Neural progenitor cell (in vitro differentiated cells): ENCODE measurements around the gene U2AF2.

Experiments used
- EZH2 ChIP-seq: fragments of 200-600 bp; sonication (generic); IDR thresholded peaks from 2 replicates; pipeline ENCODE4 v1.6.1; 2017; ENCODE audit warnings: antibody characterized with exemption, mild to moderate bottlenecking, moderate library complexity
- TF ChIP-seq, protein P1 (sequence below): fragments of 200-600 bp; sonication (generic); IDR thresholded peaks from 2 replicates; pipeline ENCODE4 v1.5.1; 2017; ENCODE audit warnings: antibody characterized with exemption, mild to moderate bottlenecking

DNA sequence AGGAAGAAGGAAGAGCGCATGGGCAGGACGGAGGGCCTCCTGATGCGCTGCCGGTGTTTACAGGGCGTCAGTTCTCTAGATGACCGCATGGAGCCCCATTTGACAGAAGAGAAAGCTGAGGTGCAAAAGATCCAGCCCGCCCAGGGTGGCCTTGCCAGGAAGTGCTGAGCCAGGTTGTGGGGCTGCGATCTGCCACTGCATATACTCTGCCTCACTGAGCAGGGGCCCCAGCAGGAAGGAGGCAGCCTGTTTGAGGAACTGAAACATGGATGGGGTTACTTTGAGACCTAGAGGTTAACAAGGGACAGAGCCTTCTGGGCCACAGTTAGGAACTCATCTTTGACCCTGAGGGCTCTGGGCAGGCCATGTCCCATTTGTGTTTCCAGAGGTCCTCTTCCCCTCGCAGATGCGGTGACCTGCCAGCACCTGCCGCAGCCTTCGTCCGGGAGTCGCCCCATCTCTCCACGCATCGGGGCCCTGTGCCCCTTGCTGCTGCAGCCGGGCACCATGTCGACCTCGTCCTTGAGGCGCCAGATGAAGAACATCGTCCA is 23.4 kb downstream of the U2AF2 start:
- TF ChIP-seq, protein P1, sequence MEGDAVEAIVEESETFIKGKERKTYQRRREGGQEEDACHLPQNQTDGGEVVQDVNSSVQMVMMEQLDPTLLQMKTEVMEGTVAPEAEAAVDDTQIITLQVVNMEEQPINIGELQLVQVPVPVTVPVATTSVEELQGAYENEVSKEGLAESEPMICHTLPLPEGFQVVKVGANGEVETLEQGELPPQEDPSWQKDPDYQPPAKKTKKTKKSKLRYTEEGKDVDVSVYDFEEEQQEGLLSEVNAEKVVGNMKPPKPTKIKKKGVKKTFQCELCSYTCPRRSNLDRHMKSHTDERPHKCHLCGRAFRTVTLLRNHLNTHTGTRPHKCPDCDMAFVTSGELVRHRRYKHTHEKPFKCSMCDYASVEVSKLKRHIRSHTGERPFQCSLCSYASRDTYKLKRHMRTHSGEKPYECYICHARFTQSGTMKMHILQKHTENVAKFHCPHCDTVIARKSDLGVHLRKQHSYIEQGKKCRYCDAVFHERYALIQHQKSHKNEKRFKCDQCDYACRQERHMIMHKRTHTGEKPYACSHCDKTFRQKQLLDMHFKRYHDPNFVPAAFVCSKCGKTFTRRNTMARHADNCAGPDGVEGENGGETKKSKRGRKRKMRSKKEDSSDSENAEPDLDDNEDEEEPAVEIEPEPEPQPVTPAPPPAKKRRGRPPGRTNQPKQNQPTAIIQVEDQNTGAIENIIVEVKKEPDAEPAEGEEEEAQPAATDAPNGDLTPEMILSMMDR = no peak
- no peak for TF ChIP-seq EZH2
